GM19240 (cell line): Measurements from ENCODE around the gene PRDM2.

ENCODE experiments used
- DNase-seq: peaks from one replicate; pipeline ENCODE4 v3.0.0; 2011; ENCODE audit warnings: low spot score; ENCODE audit not compliant: insufficient read length

PRDM2 gene

DNA sequence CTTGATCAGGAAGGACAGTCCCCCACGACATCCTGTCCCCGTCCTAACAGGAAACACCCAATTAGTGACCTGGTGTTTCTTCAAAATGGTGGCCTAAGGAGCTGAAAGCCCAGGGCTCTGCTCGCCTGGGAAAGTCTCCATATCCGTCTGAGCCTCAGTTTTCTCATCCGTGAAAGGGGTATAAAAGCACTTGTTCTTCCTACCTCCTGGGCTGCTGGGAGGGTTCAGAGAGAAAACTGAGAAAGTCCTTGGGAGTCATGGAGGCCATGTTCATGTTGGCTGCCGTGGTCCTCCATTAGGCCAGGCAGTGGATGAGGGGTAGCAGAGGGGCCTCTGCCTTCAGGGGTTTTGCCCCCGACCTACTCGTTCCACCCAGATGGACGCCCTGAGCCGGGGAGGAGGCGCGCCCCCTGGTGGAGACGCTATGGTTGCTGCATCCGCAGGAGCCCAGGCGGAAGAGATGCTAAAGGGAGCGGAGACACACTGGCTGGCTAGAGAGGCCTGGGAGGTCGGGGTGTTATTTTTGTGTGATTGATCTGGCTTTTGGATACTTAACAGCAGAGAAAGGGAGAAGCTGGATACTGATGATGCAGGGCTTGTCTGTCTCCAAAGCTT, 113.5 kb downstream of the PRDM2 start:
- peak; percentile 60 for DNase-seq

DNA sequence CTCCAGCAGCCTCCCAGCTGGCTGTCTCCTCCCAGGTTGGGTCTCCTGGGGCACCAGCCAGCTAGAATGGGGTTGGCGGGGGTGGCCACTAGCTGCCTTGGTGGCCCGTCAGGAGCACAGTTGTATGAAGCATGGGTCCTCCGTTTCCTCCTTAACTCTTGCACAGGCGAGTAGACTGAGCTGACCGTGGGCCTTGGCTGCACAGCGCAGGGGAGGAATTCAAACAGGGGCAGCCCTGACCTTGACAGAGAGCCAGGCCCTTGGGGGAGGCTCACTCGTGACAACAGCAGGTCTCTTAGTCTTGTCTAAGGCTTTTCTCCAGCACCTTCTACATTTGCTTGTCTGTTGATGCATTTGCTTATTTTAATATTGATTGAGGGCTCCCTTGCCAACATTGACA, 114.1 kb downstream of the PRDM2 start:
- DNase-seq = no peak

DNA sequence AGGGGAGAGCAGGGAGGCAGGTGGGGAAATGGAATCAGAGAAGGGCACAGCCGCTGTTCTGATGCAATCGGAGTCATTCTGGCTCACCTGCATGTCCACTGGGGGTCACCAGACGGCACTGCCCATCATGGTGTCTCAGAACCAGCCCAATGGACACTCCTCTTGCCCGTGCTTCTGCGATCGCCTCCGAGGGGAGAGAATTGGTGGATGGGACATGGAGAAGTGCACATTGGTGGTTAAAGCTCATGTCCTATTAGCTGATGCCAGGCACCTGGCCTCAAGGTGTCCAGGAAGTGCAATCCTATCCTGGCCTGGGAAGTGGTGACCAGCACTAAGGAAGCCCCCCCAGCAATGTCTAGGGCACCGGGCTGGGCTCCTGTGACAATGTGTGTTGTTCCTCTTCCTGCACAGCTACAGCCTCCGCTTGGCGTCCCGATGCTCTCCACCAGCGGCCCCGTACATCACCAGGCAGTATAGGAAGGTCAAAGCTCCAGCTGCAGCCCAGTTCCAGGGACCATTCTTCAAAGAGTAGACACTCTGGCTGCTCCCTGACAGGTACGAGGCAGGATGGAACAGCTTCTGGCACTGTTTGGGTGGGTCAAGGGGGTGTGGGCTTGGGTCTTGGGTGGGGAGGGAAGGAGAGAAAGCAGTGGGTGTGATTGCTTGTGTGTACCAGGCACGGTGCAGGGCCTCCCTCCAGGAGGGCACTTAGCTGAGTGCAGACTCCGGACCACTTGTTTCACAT, 116.2 kb downstream of the PRDM2 start:
- DNase-seq = no peak

DNA sequence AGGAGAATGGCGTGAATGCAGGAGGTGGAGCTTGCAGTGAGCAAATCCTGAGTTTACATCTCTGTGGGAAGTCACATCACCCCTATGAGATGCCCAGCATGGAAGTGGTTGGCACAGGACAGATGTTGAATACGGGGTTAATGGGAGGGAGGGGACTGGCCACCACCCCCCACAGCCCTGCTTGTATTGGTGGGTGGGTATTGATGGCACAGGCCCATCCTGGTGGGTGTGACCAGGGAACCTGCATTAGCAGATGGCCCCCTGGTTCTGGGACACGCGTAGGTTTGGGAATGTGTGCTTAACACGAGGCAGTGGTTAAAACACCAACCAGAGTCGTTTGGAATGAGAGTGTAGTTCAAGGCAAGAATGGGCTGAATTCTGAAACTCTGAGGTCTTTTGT, 117.9 kb downstream of the PRDM2 start:
- no peak for DNase-seq

DNA sequence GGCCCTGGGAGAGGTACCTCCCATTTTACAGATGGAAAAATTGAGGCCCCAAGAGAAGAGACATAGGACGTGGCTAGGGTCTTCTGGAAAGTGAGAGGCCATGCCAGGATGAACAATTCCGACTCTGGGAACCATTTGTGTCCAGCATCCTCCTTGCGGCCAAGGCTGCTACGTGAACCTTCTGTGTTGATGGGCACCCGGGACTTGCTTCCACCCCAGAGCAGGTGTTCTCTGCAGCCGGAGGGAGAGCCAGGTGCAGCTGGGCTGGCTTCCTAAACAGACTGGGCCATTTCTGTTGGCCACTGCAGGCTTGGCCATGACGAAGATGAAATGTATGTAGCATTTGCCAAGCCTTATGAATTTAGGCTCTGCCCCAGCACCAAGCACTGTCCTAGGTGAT, 118.9 kb downstream of the PRDM2 start:
- no peak for DNase-seq

DNA sequence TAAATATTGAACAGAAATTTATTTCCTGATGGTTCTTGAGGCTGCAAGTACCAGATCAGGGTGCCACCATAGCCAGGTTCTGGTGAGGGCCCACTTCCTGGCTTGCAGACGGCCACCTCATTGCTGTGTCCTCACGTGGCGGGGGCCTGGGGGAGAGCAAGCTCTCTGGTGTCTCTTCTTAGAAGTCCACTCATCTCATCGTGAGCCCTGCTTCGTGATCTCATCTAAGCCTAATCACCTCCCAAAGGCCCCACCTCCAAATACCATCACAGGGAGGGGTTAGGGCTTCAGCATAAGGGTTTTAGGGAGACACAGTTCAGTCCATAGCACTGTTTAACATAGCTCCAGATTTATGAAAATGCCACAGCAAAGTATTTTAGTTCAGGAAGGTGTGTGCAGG, 119.7 kb downstream of the PRDM2 start:
- no peak for DNase-seq

DNA sequence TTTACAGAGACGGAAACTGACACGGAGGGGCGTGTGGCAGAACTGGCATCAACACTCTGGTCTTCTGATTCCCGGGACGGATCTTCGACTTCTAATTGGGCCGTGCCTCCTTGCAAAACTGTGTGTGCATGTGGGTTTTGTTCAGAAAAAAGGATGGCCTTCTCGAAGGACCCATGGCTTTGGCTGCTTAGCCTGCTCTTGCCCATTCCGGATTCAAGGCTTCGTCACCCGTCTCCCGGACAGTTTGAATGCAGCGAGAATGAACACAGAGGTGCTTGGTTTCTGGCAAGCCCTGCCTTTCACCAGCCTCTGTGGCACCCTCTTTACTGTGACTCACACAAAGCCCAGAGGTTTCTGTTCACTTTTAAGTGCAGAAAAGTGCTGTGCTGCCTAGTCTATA, 120.1 kb downstream of the PRDM2 start:
- DNase-seq = no peak

DNA sequence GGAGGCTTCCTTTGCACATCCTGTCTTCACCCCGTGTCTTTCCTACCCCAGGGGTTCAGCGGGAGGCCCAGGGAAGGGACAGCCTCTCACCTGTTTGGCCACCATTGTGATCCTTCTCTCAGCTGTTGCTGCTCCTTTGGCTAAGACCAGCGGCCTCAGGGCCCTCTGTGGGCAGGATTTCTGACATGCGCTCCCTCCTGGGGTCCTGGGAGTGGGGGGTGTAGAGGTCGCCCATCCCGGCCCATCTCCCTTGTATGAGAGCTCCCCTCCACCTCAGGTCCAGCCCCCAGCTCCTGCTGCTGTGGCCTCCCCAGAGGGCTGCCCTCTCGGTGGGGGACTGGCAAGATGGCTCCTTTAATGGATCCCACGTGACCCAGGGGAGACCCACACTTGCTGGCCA, 120.5 kb downstream of the PRDM2 start:
- no peak for DNase-seq

DNA sequence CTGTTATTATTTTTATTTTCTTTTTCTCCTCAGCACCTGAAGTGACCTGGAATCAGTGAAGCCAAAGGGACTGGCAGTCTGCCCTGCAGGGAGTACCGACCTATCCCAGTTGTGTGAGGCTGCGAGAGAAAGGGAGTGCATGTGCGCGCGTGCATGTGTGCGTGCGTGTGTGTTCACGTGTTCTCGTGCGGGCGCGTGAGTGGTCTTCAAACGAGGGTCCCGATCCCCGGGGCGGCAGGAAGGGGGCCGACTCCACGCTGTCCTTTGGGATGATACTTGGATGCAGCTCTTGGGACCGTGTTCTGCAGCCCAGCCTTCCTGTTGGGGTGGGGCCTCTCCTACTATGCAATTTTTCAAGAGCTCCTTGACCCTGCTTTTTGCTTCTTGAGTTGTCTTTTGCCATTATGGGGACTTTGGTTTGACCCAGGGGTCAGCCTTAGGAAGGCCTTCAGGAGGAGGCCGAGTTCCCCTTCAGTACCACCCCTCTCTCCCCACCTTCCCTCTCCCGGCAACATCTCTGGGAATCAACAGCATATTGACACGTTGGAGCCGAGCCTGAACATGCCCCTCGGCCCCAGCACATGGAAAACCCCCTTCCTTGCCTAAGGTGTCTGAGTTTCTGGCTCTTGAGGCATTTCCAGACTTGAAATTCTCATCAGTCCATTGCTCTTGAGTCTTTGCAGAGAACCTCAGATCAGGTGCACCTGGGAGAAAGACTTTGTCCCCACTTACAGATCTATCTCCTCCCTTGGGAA, 123.3 kb downstream of the PRDM2 start:
- no peak for DNase-seq

DNA sequence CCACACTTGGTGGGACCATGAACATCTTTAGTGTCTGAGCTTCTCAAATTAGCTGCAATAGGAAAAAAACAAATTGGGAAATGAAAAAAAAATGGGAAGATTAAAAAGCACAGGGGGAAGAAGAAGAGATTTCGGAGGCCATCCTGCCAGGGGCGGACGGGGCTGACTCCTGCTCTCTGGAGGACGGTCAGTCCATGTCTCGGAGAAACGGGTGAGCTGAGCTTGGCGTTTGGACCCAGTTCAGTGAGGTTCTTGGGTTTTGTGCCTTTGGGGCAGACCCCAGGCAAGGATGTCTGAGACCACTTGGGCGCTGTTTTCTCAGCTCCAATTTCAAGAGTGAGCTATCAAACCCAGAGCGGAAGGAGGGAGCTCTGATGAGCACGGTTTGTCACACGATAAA, 123.9 kb downstream of the PRDM2 start:
- DNase-seq = no peak

DNA sequence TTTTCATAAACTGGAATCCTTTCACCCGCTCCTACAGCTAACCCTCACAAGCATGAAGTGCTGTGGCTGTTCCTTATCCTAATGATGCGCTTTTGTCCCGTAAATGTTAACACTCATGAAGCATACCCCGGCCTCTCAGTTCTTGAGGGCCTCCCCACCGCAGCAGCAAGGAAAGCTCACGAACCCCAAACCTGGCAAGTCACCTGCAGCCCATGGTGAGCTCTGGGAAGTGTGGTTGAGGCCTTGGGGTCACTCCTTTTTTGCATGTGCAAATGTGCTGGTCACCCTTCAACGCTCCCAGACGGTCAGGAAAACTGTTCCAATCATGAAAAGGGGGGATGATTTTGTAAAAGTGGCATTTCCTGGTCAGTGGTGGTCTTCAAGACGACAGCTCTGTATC, 124.6 kb downstream of the PRDM2 start:
- no peak for DNase-seq

DNA sequence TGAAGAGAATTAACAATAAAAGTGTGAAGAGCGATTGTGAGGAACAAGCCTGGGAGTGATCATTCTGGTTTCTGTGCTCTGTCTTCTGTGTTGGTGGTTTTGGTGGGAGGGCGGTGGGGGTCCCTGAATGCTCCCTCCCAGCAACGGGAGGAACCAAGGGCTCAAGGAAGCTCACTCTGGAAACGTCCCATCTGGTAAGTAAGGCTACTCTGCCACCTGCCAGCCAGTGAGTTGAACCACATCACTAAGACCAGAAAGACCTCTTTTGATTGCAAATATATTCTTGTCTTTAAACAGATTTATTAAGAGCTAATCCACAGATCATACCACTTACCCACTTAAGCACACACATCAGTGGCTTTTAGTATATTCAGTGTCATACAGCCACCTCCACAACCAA, 125.0 kb downstream of the PRDM2 start:
- DNase-seq = no peak

DNA sequence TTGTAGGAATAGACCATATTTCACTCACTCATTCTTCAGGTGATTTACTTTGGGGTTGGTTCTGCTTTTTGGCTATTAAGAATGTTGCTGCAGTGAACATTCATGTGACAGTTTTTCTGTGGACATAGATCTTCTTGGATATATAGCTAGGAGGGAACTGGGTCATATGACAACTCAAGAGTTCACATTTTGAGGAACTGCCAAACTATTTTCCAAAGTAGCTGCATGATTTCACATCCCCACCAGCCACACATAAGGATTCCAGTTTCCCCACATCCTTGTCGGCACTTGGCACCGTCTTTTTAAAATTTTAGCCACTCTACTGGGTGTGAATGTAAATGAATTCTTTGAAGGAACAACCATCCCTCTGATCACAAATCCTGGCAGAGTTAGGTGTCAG, 126.0 kb downstream of the PRDM2 start:
- DNase-seq = no peak

DNA sequence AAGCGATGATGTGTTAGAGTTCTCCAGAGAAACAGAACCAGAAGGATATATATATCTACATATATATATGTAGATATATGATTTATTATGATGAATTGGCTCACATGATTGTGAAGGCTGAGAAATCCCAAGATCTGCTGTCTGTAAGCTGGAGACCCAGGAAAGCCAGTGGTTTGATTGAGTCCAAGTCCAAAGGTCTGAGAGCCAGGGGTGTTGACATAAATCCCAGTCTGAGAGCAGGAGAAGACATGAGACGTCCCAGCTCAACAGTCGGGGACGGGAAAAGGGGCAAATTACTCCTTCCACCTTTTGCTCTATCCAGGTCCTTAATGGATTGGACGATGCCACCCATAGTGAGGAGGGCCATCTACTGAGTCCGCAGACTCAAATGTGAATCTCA, 126.6 kb downstream of the PRDM2 start:
- no peak for DNase-seq

DNA sequence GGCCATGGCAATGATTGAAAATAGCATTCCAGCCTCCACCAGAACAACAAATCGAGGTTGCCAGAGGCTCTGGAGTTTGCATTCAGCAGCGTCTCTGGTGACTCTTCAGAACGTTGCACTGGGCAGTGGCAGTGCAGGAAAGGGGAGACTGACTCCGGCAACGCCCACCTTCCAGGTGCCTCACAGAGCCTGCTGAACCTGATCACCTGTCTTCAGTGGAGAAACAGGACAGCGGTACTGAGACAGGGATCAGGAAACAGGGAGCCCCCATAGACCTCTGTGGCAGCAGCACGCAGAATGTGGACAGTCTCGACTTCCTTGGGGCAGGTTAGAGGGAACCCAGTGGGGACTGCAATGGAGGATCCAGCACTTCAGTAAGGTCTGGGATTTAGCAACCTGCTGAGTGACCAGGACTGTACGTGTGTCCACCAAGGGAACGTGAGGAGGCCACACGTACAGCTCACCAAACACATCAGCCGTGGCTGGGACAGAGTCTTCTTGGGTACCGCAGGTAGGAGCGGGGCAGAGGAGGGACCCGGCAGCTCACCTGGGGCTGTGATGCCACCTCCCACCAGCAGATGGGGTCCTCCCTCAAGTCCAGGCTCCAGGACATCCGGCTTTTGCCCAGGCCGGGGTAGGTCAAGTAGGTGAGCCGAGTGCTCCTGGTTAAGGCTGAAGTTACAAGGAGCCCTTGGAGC, 128.6 kb downstream of the PRDM2 start:
- peak; percentile 60 for DNase-seq

DNA sequence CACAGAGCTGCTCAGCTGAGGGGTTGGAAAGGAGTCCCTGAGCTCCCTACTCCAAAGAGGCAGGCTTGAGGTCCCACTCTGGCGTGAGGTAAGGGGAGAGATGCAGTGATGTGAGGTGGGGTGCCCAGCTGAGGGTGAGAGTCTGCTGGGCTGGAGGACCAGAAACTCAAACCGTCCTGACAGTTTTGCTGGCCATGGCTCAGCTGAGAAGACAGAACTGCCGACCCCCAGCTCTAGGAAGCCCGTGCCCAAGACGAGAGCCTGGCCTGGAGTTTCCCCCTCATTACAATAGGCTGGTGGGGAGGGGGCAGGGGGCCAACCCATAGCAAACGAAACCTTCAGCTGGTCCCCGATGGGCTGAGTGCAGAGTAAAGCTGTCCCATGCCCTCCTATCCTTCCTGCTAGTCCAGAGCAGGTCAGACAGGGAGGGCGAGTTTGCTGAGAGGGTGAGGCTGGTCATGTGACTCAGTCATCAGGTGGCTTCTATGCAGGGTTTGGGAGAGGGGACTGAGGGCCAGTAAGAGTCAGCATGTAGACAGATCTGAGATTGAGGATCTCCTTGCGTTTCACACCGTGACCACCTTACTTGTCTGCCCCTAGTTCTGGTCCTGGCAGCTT, 129.3 kb downstream of the PRDM2 start:
- no peak for DNase-seq

DNA sequence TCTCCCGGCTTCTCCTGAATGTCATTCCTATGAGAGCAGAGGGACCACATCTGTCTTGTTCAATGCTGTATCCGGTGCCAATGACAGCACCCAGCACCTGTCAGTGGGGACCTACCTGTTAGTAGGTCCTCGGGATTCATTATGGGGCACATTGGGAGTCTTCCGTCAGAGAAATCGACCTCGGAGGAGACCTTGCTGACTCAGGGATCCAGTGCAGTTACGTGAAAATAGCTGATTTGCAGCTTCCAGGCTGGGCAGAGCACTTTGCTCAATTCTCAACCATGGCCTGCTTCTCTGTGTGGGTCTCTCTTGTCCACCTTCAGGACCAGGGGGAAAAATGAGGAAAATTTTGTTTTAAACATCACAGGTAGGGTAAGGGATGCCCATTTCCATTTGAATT, 130.2 kb downstream of the PRDM2 start:
- DNase-seq = no peak

DNA sequence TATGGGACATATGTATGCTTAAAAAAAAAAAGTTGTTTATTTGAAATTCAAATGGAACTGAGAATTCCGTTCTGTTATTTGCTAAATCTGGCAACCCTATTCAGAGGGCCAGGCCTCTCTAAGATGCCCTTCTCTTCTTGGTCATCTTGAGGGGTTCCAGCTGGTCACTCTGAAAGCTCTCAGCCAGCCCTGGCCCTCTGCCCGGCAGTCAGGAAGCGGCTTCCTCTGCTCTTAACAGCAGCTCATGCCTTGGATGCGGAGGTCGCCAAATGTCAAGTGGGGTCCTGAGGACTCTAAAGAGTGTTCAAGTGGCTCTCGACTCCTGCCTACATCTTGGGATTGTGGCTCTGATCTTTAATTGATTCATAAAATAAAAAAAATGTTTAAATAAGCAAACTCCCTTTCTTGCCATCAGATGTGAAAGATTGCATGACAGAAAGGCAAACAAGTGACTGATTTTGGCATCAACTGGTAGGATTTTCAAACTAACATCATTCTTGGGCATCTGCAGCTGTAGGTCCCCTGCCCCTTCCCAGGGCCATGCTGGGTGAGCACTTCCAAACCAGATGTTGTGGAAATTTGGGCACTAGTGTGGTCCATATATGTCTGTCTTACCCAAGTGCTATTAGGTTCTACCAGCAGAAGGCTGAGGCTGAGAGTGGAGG, 130.8 kb downstream of the PRDM2 start:
- DNase-seq = no peak

DNA sequence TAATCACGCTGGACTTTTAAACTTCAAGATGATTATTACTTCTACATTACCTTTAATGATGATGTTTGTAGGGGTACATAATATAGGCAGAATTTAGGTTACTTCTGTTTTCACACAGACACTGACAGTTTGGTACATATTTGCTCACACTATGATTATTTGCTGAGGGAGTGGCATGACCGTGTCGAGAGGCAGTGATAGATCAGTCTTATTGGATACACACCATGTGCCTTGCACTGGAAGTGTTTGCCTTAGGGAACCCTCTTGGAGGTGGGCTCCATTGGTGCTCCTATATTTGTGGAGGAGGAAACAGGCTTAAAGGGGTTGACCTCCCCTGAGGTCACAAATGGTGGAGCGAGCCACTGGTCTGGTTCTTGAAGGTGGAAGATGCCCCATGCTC, 132.1 kb downstream of the PRDM2 start:
- no peak for DNase-seq

DNA sequence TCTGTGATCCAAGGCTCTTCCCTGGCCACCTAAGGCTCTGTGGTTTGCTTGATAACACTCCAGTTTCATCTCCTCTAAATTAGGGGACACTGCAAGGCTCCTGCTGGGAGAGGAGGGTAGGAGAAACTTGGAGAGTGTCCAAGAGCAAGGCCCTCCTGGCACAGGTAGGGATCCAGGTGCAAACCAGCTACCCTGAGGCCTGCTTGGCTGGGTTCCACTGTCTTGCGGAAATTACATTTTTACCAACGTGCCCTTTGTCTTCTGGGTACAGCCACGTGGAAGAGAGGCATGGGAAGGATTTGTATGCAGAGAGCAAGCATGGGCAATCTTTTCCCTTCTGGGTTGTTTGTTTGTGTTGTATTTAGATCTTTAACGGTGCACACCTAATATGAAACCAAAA, 132.5 kb downstream of the PRDM2 start:
- DNase-seq = no peak

DNA sequence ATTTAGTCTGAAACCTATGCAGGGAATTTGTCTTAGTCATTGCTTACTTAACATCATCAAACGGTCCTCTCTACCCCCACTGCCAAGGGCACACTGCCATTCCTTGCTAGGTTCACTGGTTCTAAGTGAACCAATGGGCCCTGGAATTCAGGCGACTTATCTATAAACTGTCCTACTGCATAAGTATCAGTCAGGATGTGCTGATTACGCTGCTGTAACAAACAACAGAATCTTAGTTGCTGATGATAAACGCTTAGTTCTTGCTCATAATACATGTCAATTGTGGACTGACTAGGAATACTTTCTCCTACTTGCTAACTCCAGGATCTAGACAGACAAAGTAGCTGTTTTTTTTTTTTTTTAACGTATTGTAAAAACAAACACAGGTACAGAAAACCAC, 136.1 kb downstream of the PRDM2 start:
- DNase-seq = no peak
